SU-DHL-6 (cell line): ENCODE results near the gene VEGFB.
A peak's percentile ranks its signal among the peaks of the same experiment; 100 is the strongest.
"Not testable (repeated sequence)": the region's sequence is repeated elsewhere in the genome, so short reads cannot be mapped to it uniquely, and the experiment has no call there.

Experiments used
- H2AFZ ChIP-seq: fragments of 200-600 bp; sonication (generic); 2 replicates; pipeline ENCODE4 v1.6.1; 2014; ENCODE audit warnings: low read depth, mild to moderate bottlenecking, moderate library complexity, mixed read lengths, antibody characterized with exemption, low read length; ENCODE audit not compliant: severe bottlenecking
- H3F3A ChIP-seq: fragments of 200-600 bp; shearing (Covaris generic); 2 replicates; pipeline ENCODE4 v1.6.0; 2016; ENCODE audit warnings: antibody characterized with exemption, mild to moderate bottlenecking; ENCODE audit not compliant: insufficient read depth
- H3K27ac ChIP-seq: fragments of 200-600 bp; sonication (generic); 2 replicates; pipeline ENCODE4 v1.5.1; 2016; ENCODE audit warnings: low read depth, mild to moderate bottlenecking, low read length, moderate library complexity, mixed read lengths
- H3K27me3 ChIP-seq: fragments of 200-600 bp; sonication (generic), shearing (Covaris generic); 2 replicates; pipeline ENCODE4 v1.6.0; 2014; ENCODE audit warnings: mild to moderate bottlenecking, low read length
- H3K36me3 ChIP-seq: fragments of 200-600 bp; sonication (generic); 2 replicates; pipeline ENCODE4 v1.6.1; 2014; ENCODE audit warnings: mild to moderate bottlenecking, low read length, mixed read lengths
- H3K4me2 ChIP-seq: fragments of 300-600, 200-600 bp; shearing (Covaris generic), sonication (generic); 2 replicates; pipeline ENCODE4 v1.6.0; 2014; ENCODE audit warnings: low read length, low read depth, mild to moderate bottlenecking; ENCODE audit not compliant: poor library complexity, severe bottlenecking
- H3K4me3 ChIP-seq: fragments of 200-600 bp; sonication (generic); 2 replicates; pipeline ENCODE4 v1.5.1; 2014; ENCODE audit warnings: antibody characterized with exemption, low read length, mild to moderate bottlenecking, mixed read lengths; ENCODE audit not compliant: insufficient read depth, poor library complexity, severe bottlenecking
- H3K79me2 ChIP-seq: fragments of 200-600 bp; sonication (generic); 2 replicates; pipeline ENCODE4 v1.6.1; 2014; ENCODE audit warnings: mild to moderate bottlenecking, low read length, moderate library complexity; ENCODE audit not compliant: insufficient read depth
- H3K9ac ChIP-seq: fragments of 200-600 bp; sonication (generic); 2 replicates; pipeline ENCODE4 v1.7.0; 2014; ENCODE audit warnings: mild to moderate bottlenecking, low read length
- H3K9me2 ChIP-seq: fragments of 200-600 bp; sonication (generic); replicated peaks from 2 replicates; pipeline ENCODE4 v1.6.1; 2014; ENCODE audit warnings: low read length; ENCODE audit not compliant: insufficient read depth
- H3K9me3 ChIP-seq: fragments of 200-600 bp; sonication (generic); 2 replicates; pipeline ENCODE4 v1.6.1; 2014; ENCODE audit warnings: low read length, mixed read lengths; ENCODE audit not compliant: insufficient read depth
- H4K20me1 ChIP-seq: fragments of 200-600 bp; sonication (generic); 2 replicates; pipeline ENCODE4 v1.6.1; 2014; ENCODE audit warnings: low read depth, mild to moderate bottlenecking, antibody characterized with exemption, low read length, moderate library complexity, mixed read lengths
- EZH2phosphoT487 ChIP-seq: fragments of 200-600 bp; sonication (generic), shearing (Covaris generic); conservative IDR thresholded peaks from 2 replicates; pipeline ENCODE4 v1.6.1; 2018; ENCODE audit warnings: mild to moderate bottlenecking, antibody characterized with exemption, low read length, moderate library complexity, mixed read lengths
- TF ChIP-seq, protein P1 (sequence below): fragments of 200-600 bp; sonication (generic); IDR thresholded peaks from one replicate; pipeline ENCODE4 v1.5.1; 2017; ENCODE audit warnings: antibody characterized with exemption, mild to moderate bottlenecking, low read length, moderate library complexity; ENCODE audit not compliant: insufficient read depth, poor library complexity, severe bottlenecking

Gene VEGFB

DNA sequence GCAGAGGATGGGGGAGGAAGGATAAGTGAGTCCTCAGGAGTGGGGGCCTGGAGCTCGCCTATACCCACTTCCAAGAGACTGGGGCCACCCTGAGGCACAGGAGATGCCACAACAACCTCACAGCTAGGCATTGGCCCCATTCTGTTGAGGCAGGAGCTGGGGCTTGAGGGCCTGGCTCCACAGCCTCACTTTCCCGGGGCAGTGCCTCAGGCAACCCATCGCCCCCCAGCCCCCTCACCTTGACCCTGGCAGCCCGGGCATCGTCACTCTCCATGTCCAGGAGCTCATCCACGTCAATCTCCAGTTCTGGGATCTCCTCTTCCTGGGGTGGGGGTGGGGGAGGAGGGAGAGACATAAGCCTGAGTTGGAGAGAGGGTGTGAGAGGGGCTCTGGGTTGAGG, 10.6 kb downstream of the VEGFB start:
- no peaks in the 10 kb centered on the region for H3K9me2 ChIP-seq
- no peaks in the 10 kb centered on the region for H3K36me3 ChIP-seq
- no peak overlapping the region for H2AFZ ChIP-seq
- H3K79me2 ChIP-seq: peaks cover 22% of the 10 kb centered on the region
- H3K4me3 ChIP-seq: peak overlapping the region; percentile 97
- no peaks in the 10 kb centered on the region for H4K20me1 ChIP-seq
- peak overlapping the region; percentile 90 for H3K27ac ChIP-seq
- H3K9ac ChIP-seq: peak overlapping the region; percentile 89
- H3K4me2 ChIP-seq: peak overlapping the region; percentile 82
- no peaks in the 10 kb centered on the region for H3K27me3 ChIP-seq
- peaks cover 48% of the 10 kb centered on the region for H3F3A ChIP-seq
- H3K9me3 ChIP-seq: no peaks in the 10 kb centered on the region
- TF ChIP-seq EZH2phosphoT487: no peak
- TF ChIP-seq, protein P1, sequence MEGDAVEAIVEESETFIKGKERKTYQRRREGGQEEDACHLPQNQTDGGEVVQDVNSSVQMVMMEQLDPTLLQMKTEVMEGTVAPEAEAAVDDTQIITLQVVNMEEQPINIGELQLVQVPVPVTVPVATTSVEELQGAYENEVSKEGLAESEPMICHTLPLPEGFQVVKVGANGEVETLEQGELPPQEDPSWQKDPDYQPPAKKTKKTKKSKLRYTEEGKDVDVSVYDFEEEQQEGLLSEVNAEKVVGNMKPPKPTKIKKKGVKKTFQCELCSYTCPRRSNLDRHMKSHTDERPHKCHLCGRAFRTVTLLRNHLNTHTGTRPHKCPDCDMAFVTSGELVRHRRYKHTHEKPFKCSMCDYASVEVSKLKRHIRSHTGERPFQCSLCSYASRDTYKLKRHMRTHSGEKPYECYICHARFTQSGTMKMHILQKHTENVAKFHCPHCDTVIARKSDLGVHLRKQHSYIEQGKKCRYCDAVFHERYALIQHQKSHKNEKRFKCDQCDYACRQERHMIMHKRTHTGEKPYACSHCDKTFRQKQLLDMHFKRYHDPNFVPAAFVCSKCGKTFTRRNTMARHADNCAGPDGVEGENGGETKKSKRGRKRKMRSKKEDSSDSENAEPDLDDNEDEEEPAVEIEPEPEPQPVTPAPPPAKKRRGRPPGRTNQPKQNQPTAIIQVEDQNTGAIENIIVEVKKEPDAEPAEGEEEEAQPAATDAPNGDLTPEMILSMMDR: no peak

DNA sequence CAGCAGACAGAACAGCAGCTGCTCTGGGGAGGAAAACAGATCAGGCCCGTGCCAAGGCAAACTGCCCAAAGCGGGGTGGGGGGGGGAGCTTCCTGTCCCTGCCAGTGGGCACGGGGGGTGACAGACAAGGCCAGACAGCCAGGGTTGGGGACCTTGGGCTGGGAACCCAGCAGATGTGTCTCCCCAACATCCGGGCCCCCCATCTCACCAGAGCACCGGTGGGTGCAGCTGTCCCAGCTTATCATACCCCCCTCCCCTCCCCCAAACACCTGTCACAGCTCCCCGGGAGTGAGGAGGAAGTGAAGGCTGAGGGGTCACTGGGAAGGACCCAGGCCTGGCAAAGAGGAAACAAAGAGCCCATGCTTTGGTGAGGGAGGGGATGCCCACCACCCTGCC, 11.0 kb downstream of the VEGFB start:
- peaks cover 44% of the 10 kb centered on the region for H3F3A ChIP-seq
- peaks cover 22% of the 10 kb centered on the region for H3K79me2 ChIP-seq
- TF ChIP-seq, protein P1: no peak
- no peak for TF ChIP-seq EZH2phosphoT487
- H3K9ac ChIP-seq: peak overlapping the region; percentile 89
- H3K27ac ChIP-seq: peak overlapping the region; percentile 90
- no peaks in the 10 kb centered on the region for H3K27me3 ChIP-seq
- no peaks in the 10 kb centered on the region for H3K36me3 ChIP-seq
- no peaks in the 10 kb centered on the region for H4K20me1 ChIP-seq
- H3K4me2 ChIP-seq: peak overlapping the region; percentile 82
- H3K4me3 ChIP-seq: peak overlapping the region; percentile 97
- H3K9me2 ChIP-seq: no peaks in the 10 kb centered on the region
- H2AFZ ChIP-seq: no peak overlapping the region
- no peaks in the 10 kb centered on the region for H3K9me3 ChIP-seq

DNA sequence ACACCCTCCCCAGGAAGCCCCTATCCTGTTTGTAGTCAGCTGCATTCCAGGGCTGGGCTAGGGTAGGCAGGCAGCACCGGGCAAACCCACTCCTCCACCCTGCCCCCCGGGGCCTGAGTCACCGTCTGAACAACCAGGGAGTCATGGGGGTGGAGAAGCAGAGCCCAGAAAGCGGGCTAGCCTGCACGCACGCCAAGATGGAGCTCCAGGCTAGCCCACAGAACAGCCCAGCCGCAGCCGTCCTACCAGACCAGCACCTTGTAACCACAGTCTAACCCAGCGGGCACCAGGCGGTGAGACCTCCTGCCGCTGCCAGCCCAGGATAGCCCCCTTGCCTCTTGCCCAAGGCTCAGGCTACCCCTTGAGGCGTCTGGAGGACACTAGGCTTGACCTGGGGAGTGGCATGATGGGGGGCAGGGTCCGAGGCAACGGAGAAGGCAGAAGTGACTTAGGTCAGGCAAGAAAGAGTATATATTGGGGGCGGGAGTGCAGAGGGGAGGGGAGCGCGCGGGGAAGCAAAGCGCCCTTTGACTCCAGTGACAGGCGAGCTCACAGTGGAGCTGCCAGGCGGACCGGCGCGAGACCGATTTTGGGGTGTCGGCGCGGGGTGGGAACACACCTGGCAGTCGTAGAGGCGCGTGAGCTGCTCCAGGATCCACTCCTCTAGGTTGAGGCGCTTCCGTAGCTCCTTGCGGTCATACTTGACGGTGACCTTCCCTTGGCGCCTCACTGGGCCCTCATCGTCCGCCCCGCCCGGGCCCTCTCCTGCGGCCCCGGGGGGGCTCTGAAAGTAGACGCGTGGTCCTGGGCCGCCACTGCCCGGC, 11.6 kb downstream of the VEGFB start:
- H3K27me3 ChIP-seq: no peaks in the 10 kb centered on the region
- no peaks in the 10 kb centered on the region for H3K36me3 ChIP-seq
- H4K20me1 ChIP-seq: no peaks in the 10 kb centered on the region
- H3K79me2 ChIP-seq: peaks cover 22% of the 10 kb centered on the region
- peaks cover 41% of the 10 kb centered on the region for H3F3A ChIP-seq
- H3K4me3 ChIP-seq: peak overlapping the region; percentile 97
- no peak overlapping the region for H2AFZ ChIP-seq
- no peaks in the 10 kb centered on the region for H3K9me3 ChIP-seq
- TF ChIP-seq EZH2phosphoT487: no peak
- TF ChIP-seq, protein P1: no peak
- peak overlapping the region; percentile 82 for H3K4me2 ChIP-seq
- H3K9ac ChIP-seq: peak overlapping the region; percentile 89
- H3K9me2 ChIP-seq: no peaks in the 10 kb centered on the region
- peak overlapping the region; percentile 90 for H3K27ac ChIP-seq

DNA sequence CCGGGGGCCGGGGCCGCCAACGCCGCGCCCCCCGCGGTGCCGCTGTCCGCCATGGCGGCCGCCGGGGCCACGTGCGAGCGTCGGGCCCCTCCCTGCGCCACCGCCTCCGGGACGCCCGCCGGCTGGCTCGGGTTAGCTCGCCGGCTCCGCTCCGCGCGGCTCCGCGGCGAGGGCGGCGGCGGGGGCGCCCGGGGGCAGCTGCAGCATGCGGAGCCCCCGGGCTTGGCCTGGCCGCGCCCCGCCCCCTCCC, 12.2 kb downstream of the VEGFB start:
- H3K4me3 ChIP-seq: peak overlapping the region; percentile 97
- H3K9me2 ChIP-seq, H3K4me2 ChIP-seq, H4K20me1 ChIP-seq, H2AFZ ChIP-seq, H3K27me3 ChIP-seq, H3K9me3 ChIP-seq, H3K36me3 ChIP-seq: not testable (repeated sequence)
- peak overlapping the region; percentile 90; the same call in 1 of the 2 replicates for H3K27ac ChIP-seq
- H3F3A ChIP-seq: peaks cover 41% of the 10 kb centered on the region
- H3K79me2 ChIP-seq: peaks cover 22% of the 10 kb centered on the region
- peak overlapping the region; percentile 89 for H3K9ac ChIP-seq
